Activated CD4-positive, alpha-beta memory T cell treated with anti-CD3 and anti-CD28 coated beads, Interleukin-2, amount 10 ng/mL, durations not matched to agents 7 days and 5 days (primary cell): ENCODE data around the gene DAD1. TPM values are rescaled to one million over a fixed set of nuclear protein-coding genes. Genes with fewer than 3 reads are reported as not detected.
"Not testable (repeated sequence)": the region's sequence is repeated elsewhere in the genome, so short reads cannot be mapped to it uniquely, and the experiment has no call there.

Experiments
- CTCF ChIA-PET: fragments of 350-600 bp; sonication (Branson Sonifier 250); formaldehyde crosslinking; loops from one replicate; lab custom pipeline; 2021; ENCODE audit warnings: antibody characterized with exemption, inconsistent platforms; lab: Charles Lee
- POLR2A ChIA-PET: fragments of 350-600 bp; sonication (Branson Sonifier 250); formaldehyde crosslinking; loops from one replicate; lab custom pipeline; 2021; ENCODE audit warnings: antibody characterized with exemption; lab: Charles Lee
- DNase-seq: peaks from one replicate; pipeline ENCODE4 v3.0.0-alpha.2; 2020
- H3K27ac Mint-ChIP-seq: one replicate; pipeline ENCODE4 v1.8.0; 2021; ENCODE audit warnings: mild to moderate bottlenecking, mixed read lengths
- H3K27me3 Mint-ChIP-seq: one replicate; pipeline ENCODE4 v1.8.0; 2021; ENCODE audit warnings: mixed read lengths
- H3K36me3 Mint-ChIP-seq: one replicate; pipeline ENCODE4 v1.8.0; 2021; ENCODE audit warnings: low read depth, mixed read lengths
- H3K4me1 Mint-ChIP-seq: one replicate; pipeline ENCODE4 v1.8.0; 2021; ENCODE audit warnings: mixed read lengths
- H3K4me3 Mint-ChIP-seq: one replicate; pipeline ENCODE4 v1.8.0; 2021; ENCODE audit warnings: mild to moderate bottlenecking, mixed read lengths
- H3K9me3 Mint-ChIP-seq: one replicate; pipeline ENCODE4 v1.8.0; 2021; ENCODE audit warnings: mixed read lengths
- total RNA-seq, 2 experiments: library from RNA; stranded (reverse); gene quantifications; one replicate each; pipeline ENCODE4 v1.2.3, GENCODE V29; 2021

DAD1 gene
- total RNA-seq, 2 experiments from 2014 or later, result 160 to 167 TPM

GRCh38 chr14:22579881-22580280, 9.1 kb downstream of the DAD1 start:
- ChIA-PET POLR2A (interaction anchor here (0.6 to 1.9 kb wide), 2 partner anchors 9 to 19 kb away, joined by 4 read pairs; partner anchors contain the start of gene DAD1), CTCF (interaction anchor here (0.8 to 2.8 kb wide), 2 partner anchors 10 to 168 kb away, joined by 3 to 16 read pairs; no protein-coding TSS in a partner anchor)
- Mint-ChIP-seq H3K4me3 (no peak overlapping the region), H3K27ac (no peak overlapping the region), H3K36me3 (peaks cover 50% of the 10 kb centered on the region), H3K9me3 (no peaks in the 10 kb centered on the region), H3K27me3 (no peaks in the 10 kb centered on the region), H3K4me1 (peaks cover 64% of the 10 kb centered on the region)
- DNase-seq, result no peak

GRCh38 chr14:22579236-22579635, 9.8 kb downstream of the DAD1 start:
- CTCF ChIA-PET, result interaction anchor here (0.8 to 2.8 kb wide), 3 partner anchors 9 to 169 kb away, joined by 3 to 16 read pairs (median 9); partner anchors contain the start of gene DAD1
- no peak overlapping the region for H3K4me3 Mint-ChIP-seq
- H3K36me3 Mint-ChIP-seq, result peaks cover 54% of the 10 kb centered on the region
- peak overlapping the region; percentile 41 for H3K27ac Mint-ChIP-seq
- H3K9me3 Mint-ChIP-seq, result no peaks in the 10 kb centered on the region
- H3K4me1 Mint-ChIP-seq, result peaks cover 63% of the 10 kb centered on the region
- no peak for DNase-seq
- POLR2A ChIA-PET, result interaction anchor here (0.6 to 1.9 kb wide), 5 partner anchors 9 to 22 kb away, joined by 3 to 4 read pairs (median 3); partner anchors contain the start of gene DAD1
- no peaks in the 10 kb centered on the region for H3K27me3 Mint-ChIP-seq

- DNase-seq, result no peak
- Mint-ChIP-seq H3K9me3 (no peaks in the 10 kb centered on the region), H3K4me1 (peaks cover 60% of the 10 kb centered on the region), H3K27ac (no peak overlapping the region), H3K27me3 (no peaks in the 10 kb centered on the region), H3K4me3 (no peak overlapping the region), H3K36me3 (peaks cover 62% of the 10 kb centered on the region)
- ChIA-PET POLR2A (interaction anchor here (1.5 kb wide), 1 partner anchor 12 kb away, joined by 10 read pairs; the partner anchor contains the start of gene DAD1), CTCF (interaction anchor here (2.8 kb wide), 1 partner anchor 7 kb away, joined by 16 read pairs; no protein-coding TSS in a partner anchor)
Measured at GRCh38 chr14:22577334-22577908, 11.6 kb downstream of the DAD1 start.

GRCh38 chr14:22573804-22574203, 15.2 kb downstream of the DAD1 start:
- no peak for DNase-seq
- CTCF ChIA-PET, result interaction anchor here (4.8 to 11.8 kb wide), 4 partner anchors 13 to 327 kb away, joined by 27 to 593 read pairs (median 130); partner anchors contain the start of gene DAD1
- Mint-ChIP-seq H3K27me3 (no peaks in the 10 kb centered on the region), H3K36me3 (peaks cover 73% of the 10 kb centered on the region), H3K4me1 (peaks cover 58% of the 10 kb centered on the region), H3K4me3 (no peak overlapping the region), H3K9me3 (no peaks in the 10 kb centered on the region), H3K27ac (peak overlapping the region; percentile 27)
- POLR2A ChIA-PET, result interaction anchor here (6.1 kb wide), 1 partner anchor 14 kb away, joined by 103 read pairs; the partner anchor contains the start of gene DAD1

- Mint-ChIP-seq H3K4me1 (peaks cover 59% of the 10 kb centered on the region), H3K4me3 (no peak overlapping the region), H3K27me3 (no peaks in the 10 kb centered on the region), H3K9me3 (no peaks in the 10 kb centered on the region), H3K36me3 (peaks cover 70% of the 10 kb centered on the region), H3K27ac (peak overlapping the region; percentile 16)
- ChIA-PET CTCF (interaction anchor here (0.6 to 11.8 kb wide), 11 partner anchors 14 to 485 kb away, joined by 3 to 593 read pairs (median 27); partner anchors contain the start of genes ABHD4, CDH24, DAD1 and RBM23), POLR2A (interaction anchor here (0.8 to 15.6 kb wide), 3 partner anchors 10 to 19 kb away, joined by 3 to 794 read pairs (median 103); partner anchors contain the start of gene DAD1)
- DNase-seq, result no peak
Measured at GRCh38 chr14:22572562-22573058, 16.4 kb downstream of the DAD1 start.

GRCh38 chr14:22570132-22570949, 18.7 kb downstream of the DAD1 start:
- Mint-ChIP-seq H3K27me3 (no peaks in the 10 kb centered on the region), H3K36me3 (peaks cover 61% of the 10 kb centered on the region), H3K9me3 (no peaks in the 10 kb centered on the region), H3K4me1 (peaks cover 70% of the 10 kb centered on the region), H3K27ac (peak overlapping the region; percentile 95), H3K4me3 (peak overlapping the region; percentile 82)
- ChIA-PET POLR2A (interaction anchor here (0.7 to 26.6 kb wide), 44 partner anchors 8 to 847 kb away, joined by 3 to 1110 read pairs (median 6); partner anchors contain the start of genes ABHD4, AJUBA, DAD1 and HAUS4), CTCF (interaction anchor here (0.5 to 11.8 kb wide), 114 partner anchors 9 to 1072 kb away, joined by 3 to 593 read pairs (median 6); partner anchors contain the start of genes ABHD4, AJUBA, DAD1 and MRPL52)
- DNase-seq, result peak; percentile 91

GRCh38 chr14:22569737-22570131, 19.3 kb downstream of the DAD1 start:
- H3K27ac Mint-ChIP-seq, result peak overlapping the region; percentile 95
- ChIA-PET CTCF (interaction anchor here (0.5 to 11.8 kb wide), 105 partner anchors 9 to 1072 kb away, joined by 3 to 593 read pairs (median 6); partner anchors contain the start of genes ABHD4, AJUBA, DAD1 and MRPL52), POLR2A (interaction anchor here (0.7 to 26.6 kb wide), 41 partner anchors 9 to 846 kb away, joined by 3 to 1110 read pairs (median 7); partner anchors contain the start of genes AJUBA, DAD1, HAUS4 and LRP10)

GRCh38 chr14:22569106-22569736, 19.8 kb downstream of the DAD1 start:
- POLR2A ChIA-PET, result interaction anchor here (0.7 to 26.6 kb wide), 34 partner anchors 16 to 846 kb away, joined by 3 to 1110 read pairs (median 8); partner anchors contain the start of genes DAD1, HAUS4 and OXA1L
- DNase-seq, result no peak
- CTCF ChIA-PET, result interaction anchor here (0.7 to 11.8 kb wide), 62 partner anchors 10 to 858 kb away, joined by 3 to 593 read pairs (median 8); partner anchors contain the start of genes ABHD4, AJUBA, DAD1 and OXA1L
- Mint-ChIP-seq H3K4me1 (peaks cover 75% of the 10 kb centered on the region), H3K27ac (peak overlapping the region; percentile 95), H3K36me3 (peaks cover 64% of the 10 kb centered on the region), H3K27me3 (no peaks in the 10 kb centered on the region), H3K4me3 (peak overlapping the region; percentile 82), H3K9me3 (no peaks in the 10 kb centered on the region)

More at GRCh38 chr14:22569737-22570131, 19.3 kb downstream of the DAD1 start:
- no peak for DNase-seq
- H3K27me3 Mint-ChIP-seq, result no peaks in the 10 kb centered on the region
- H3K36me3 Mint-ChIP-seq, result peaks cover 64% of the 10 kb centered on the region
- H3K9me3 Mint-ChIP-seq, result no peaks in the 10 kb centered on the region
- peak overlapping the region; percentile 82 for H3K4me3 Mint-ChIP-seq
- peaks cover 75% of the 10 kb centered on the region for H3K4me1 Mint-ChIP-seq

- CTCF ChIA-PET, result interaction anchor here (0.6 to 11.8 kb wide), 8 partner anchors 9 to 639 kb away, joined by 3 to 593 read pairs (median 3); no protein-coding TSS in a partner anchor
Measured at GRCh38 chr14:22567437-22567836, 21.6 kb downstream of the DAD1 start.

GRCh38 chr14:22566845-22567244, 22.2 kb downstream of the DAD1 start:
- Mint-ChIP-seq H3K9me3 (no peaks in the 10 kb centered on the region), H3K36me3 (peaks cover 55% of the 10 kb centered on the region), H3K4me3 (peak overlapping the region; percentile 53), H3K4me1 (peaks cover 80% of the 10 kb centered on the region), H3K27ac (peak overlapping the region; percentile 95), H3K27me3 (no peaks in the 10 kb centered on the region)
- ChIA-PET CTCF (interaction anchor here (0.7 to 11.8 kb wide), 7 partner anchors 8 to 569 kb away, joined by 3 to 593 read pairs (median 3); no protein-coding TSS in a partner anchor), POLR2A (interaction anchor here (0.9 to 26.6 kb wide), 14 partner anchors 13 to 726 kb away, joined by 3 to 1110 read pairs (median 6); partner anchors contain the start of genes DAD1, LRP10 and OXA1L)
- DNase-seq, result no peak

More at GRCh38 chr14:22567437-22567836, 21.6 kb downstream of the DAD1 start:
- Mint-ChIP-seq H3K36me3 (peaks cover 59% of the 10 kb centered on the region), H3K27ac (peak overlapping the region; percentile 95), H3K4me3 (peak overlapping the region; percentile 53), H3K27me3 (no peaks in the 10 kb centered on the region), H3K4me1 (peaks cover 77% of the 10 kb centered on the region), H3K9me3 (no peaks in the 10 kb centered on the region)
- POLR2A ChIA-PET, result interaction anchor here (0.7 to 26.6 kb wide), 17 partner anchors 14 to 925 kb away, joined by 3 to 1110 read pairs (median 3); partner anchors contain the start of genes DAD1, LRP10 and OXA1L
- no peak for DNase-seq

GRCh38 chr14:22566266-22566665, 22.8 kb downstream of the DAD1 start:
- DNase-seq, result peak; percentile 55
- POLR2A ChIA-PET, result interaction anchor here (1.3 to 26.6 kb wide), 12 partner anchors 13 to 717 kb away, joined by 3 to 1110 read pairs (median 9); partner anchors contain the start of genes DAD1, LRP10 and MRPL52
- Mint-ChIP-seq H3K4me1 (peaks cover 86% of the 10 kb centered on the region), H3K4me3 (peak overlapping the region; percentile 62), H3K27ac (peak overlapping the region; percentile 95), H3K36me3 (peaks cover 54% of the 10 kb centered on the region)
- H3K9me3 Mint-ChIP-seq, H3K27me3 Mint-ChIP-seq: not testable (repeated sequence)
- CTCF ChIA-PET, result interaction anchor here (1.0 to 11.8 kb wide), 6 partner anchors 8 to 502 kb away, joined by 3 to 593 read pairs (median 3); no protein-coding TSS in a partner anchor
